GM19035 (cell line): ENCODE results near the gene PPP6R2.
A peak's percentile ranks its signal among the peaks of the same experiment; 100 is the strongest.

Experiments used
- ATAC-seq: cut with Tn5 transposase; IDR thresholded peaks from one replicate; pipeline ENCODE4 v1.9.1; 2021; ENCODE audit not compliant: unreplicated experiment

PPP6R2 gene

GRCh38 chr22:50464451-50464850 lies 121.3 kb downstream of the PPP6R2 start:
- ATAC-seq = no peak

GRCh38 chr22:50465066-50465930 lies 122.2 kb downstream of the PPP6R2 start:
- ATAC-seq = no peak

- ATAC-seq = no peak
These were observed 124.2 kb downstream of the PPP6R2 start for GRCh38 chr22:50467341-50467740.

GRCh38 chr22:50467773-50468440 lies 124.8 kb downstream of the PPP6R2 start:
- no peak for ATAC-seq

- ATAC-seq = no peak
These were observed 125.5 kb downstream of the PPP6R2 start for GRCh38 chr22:50468626-50469025.

GRCh38 chr22:50469377-50470305 lies 126.5 kb downstream of the PPP6R2 start:
- peak; percentile 52 for ATAC-seq

GRCh38 chr22:50470491-50470890 lies 127.4 kb downstream of the PPP6R2 start:
- ATAC-seq = no peak

GRCh38 chr22:50471197-50471847 lies 128.2 kb downstream of the PPP6R2 start:
- ATAC-seq = no peak

GRCh38 chr22:50471962-50472361 lies 128.8 kb downstream of the PPP6R2 start:
- ATAC-seq = no peak

GRCh38 chr22:50473088-50473487 lies 130.0 kb downstream of the PPP6R2 start:
- ATAC-seq = no peak

GRCh38 chr22:50473855-50474671 lies 130.9 kb downstream of the PPP6R2 start:
- ATAC-seq = peak; percentile 7

GRCh38 chr22:50474710-50475651 lies 131.9 kb downstream of the PPP6R2 start, which contains the start of gene SBF1:
TSS of gene SBF1 (minus strand) at chr22:50475035. CDS start at chr22:50474840, 195 bp downstream.
- ATAC-seq = peak; percentile 66

GRCh38 chr22:50475652-50476002 lies 132.5 kb downstream of the PPP6R2 start:
- no peak for ATAC-seq

GRCh38 chr22:50476868-50477267 lies 133.7 kb downstream of the PPP6R2 start:
- no peak for ATAC-seq

- no peak for ATAC-seq
These were observed 134.8 kb downstream of the PPP6R2 start for GRCh38 chr22:50477923-50478322.

- no peak for ATAC-seq
These were observed 136.6 kb downstream of the PPP6R2 start for GRCh38 chr22:50479721-50480120.

GRCh38 chr22:50481045-50481439 lies 137.9 kb downstream of the PPP6R2 start:
- ATAC-seq = no peak

GRCh38 chr22:50481440-50482106 lies 138.4 kb downstream of the PPP6R2 start, which contains the start of gene ADM2:
TSS of gene ADM2 (plus strand) at chr22:50481543. CDS start at chr22:50481848, 305 bp downstream.
- no peak for ATAC-seq
